HUES6 (cell line): ENCODE results near the gene GRPEL1.
"Not testable (repeated sequence)": the region's sequence is repeated elsewhere in the genome, so short reads cannot be mapped to it uniquely, and the experiment has no call there.

ENCODE experiments used
- H3K27ac ChIP-seq: 2 replicates; pipeline ENCODE4 v1.7.0; 2013; ENCODE audit warnings: low read depth, mild to moderate bottlenecking, low read length, inconsistent platforms
- H3K27me3 ChIP-seq: 2 replicates; pipeline ENCODE4 v1.6.1; 2013; ENCODE audit warnings: low read length; ENCODE audit not compliant: control insufficient read depth, insufficient read depth
- H3K36me3 ChIP-seq: 2 replicates; pipeline ENCODE4 v1.6.1; 2013; ENCODE audit warnings: low read length; ENCODE audit not compliant: control insufficient read depth, insufficient read depth
- H3K4me1 ChIP-seq: 2 replicates; pipeline ENCODE4 v1.6.1; 2013; ENCODE audit warnings: low read length; ENCODE audit not compliant: control insufficient read depth, insufficient read depth
- H3K4me3 ChIP-seq: 2 replicates; pipeline ENCODE4 v1.5.1; 2013; ENCODE audit warnings: low read depth, low read length
- H3K9ac ChIP-seq: one replicate; pipeline ENCODE4 v1.6.1; 2013; ENCODE audit warnings: mild to moderate bottlenecking, low read length
- H3K9me3 ChIP-seq: 2 replicates; pipeline ENCODE4 v1.6.1; 2013; ENCODE audit warnings: low read depth, low read length; ENCODE audit not compliant: control insufficient read depth, insufficient read depth

GRPEL1 gene

GRCh38 chr4:7089213-7089986 is 21.5 kb upstream of the GRPEL1 start:
- Histone ChIP-seq H3K27ac (no peak overlapping the region), H3K4me1 (no peaks in the 10 kb centered on the region), H3K9me3 (peaks cover 17% of the 10 kb centered on the region), H3K36me3 (no peaks in the 10 kb centered on the region), H3K9ac (no peak overlapping the region), H3K4me3 (no peak overlapping the region), H3K27me3 (peaks cover 54% of the 10 kb centered on the region)

- Histone ChIP-seq H3K9me3 (peaks cover 17% of the 10 kb centered on the region), H3K9ac (no peak overlapping the region), H3K36me3 (no peaks in the 10 kb centered on the region), H3K4me1 (peaks cover 5% of the 10 kb centered on the region; the same call in 1 of the 2 replicates), H3K27ac (no peak overlapping the region), H3K27me3 (peaks cover 38% of the 10 kb centered on the region), H3K4me3 (no peak overlapping the region)
Observed at GRCh38 chr4:7087036-7087435, 19.2 kb upstream of the GRPEL1 start.

- Histone ChIP-seq H3K4me1 (peaks cover 5% of the 10 kb centered on the region; the same call in 1 of the 2 replicates), H3K27me3 (peaks cover 32% of the 10 kb centered on the region), H3K36me3 (no peaks in the 10 kb centered on the region), H3K4me3 (no peak overlapping the region), H3K9me3 (peaks cover 17% of the 10 kb centered on the region), H3K27ac (no peak overlapping the region), H3K9ac (no peak overlapping the region)
Observed at GRCh38 chr4:7086384-7086783, 18.5 kb upstream of the GRPEL1 start.

- not testable (repeated sequence) for H3K36me3 ChIP-seq, H3K4me1 ChIP-seq, H3K9ac ChIP-seq, H3K27ac ChIP-seq, H3K4me3 ChIP-seq
- Histone ChIP-seq H3K27me3 (peaks cover 17% of the 10 kb centered on the region), H3K9me3 (peaks cover 17% of the 10 kb centered on the region)
Observed at GRCh38 chr4:7084564-7084961, 16.7 kb upstream of the GRPEL1 start.

GRCh38 chr4:7083597-7084563 is 16.0 kb upstream of the GRPEL1 start:
- Histone ChIP-seq H3K4me1 (peaks cover 5% of the 10 kb centered on the region; the same call in 1 of the 2 replicates), H3K9ac (no peak overlapping the region), H3K27ac (no peak overlapping the region), H3K36me3 (no peaks in the 10 kb centered on the region), H3K27me3 (peaks cover 10% of the 10 kb centered on the region), H3K4me3 (no peak overlapping the region), H3K9me3 (peaks cover 17% of the 10 kb centered on the region)

- H3K9me3 ChIP-seq, H3K27ac ChIP-seq, H3K36me3 ChIP-seq, H3K4me1 ChIP-seq, H3K4me3 ChIP-seq, H3K27me3 ChIP-seq, H3K9ac ChIP-seq: not testable (repeated sequence)
Observed at GRCh38 chr4:7079909-7080308, 12.0 kb upstream of the GRPEL1 start.

GRCh38 chr4:7079483-7079882 is 11.6 kb upstream of the GRPEL1 start:
- not testable (repeated sequence) for H3K27me3 ChIP-seq, H3K9me3 ChIP-seq, H3K9ac ChIP-seq, H3K27ac ChIP-seq, H3K4me1 ChIP-seq, H3K4me3 ChIP-seq, H3K36me3 ChIP-seq

GRCh38 chr4:7078025-7078424 is 10.2 kb upstream of the GRPEL1 start:
- Histone ChIP-seq H3K9me3 (no peaks in the 10 kb centered on the region), H3K9ac (no peak overlapping the region), H3K27ac (no peak overlapping the region), H3K36me3 (no peaks in the 10 kb centered on the region), H3K4me3 (no peak overlapping the region), H3K27me3 (no peaks in the 10 kb centered on the region), H3K4me1 (no peaks in the 10 kb centered on the region)

GRCh38 chr4:7077371-7077770 is 9.5 kb upstream of the GRPEL1 start:
- no peak overlapping the region for H3K27ac ChIP-seq
- H3K9me3 ChIP-seq = no peaks in the 10 kb centered on the region
- no peaks in the 10 kb centered on the region for H3K4me1 ChIP-seq
- no peak overlapping the region for H3K4me3 ChIP-seq
- H3K36me3 ChIP-seq = no peaks in the 10 kb centered on the region
- H3K9ac ChIP-seq = no peak overlapping the region
- no peaks in the 10 kb centered on the region for H3K27me3 ChIP-seq

- H3K9me3 ChIP-seq = no peaks in the 10 kb centered on the region
- H3K9ac ChIP-seq = no peak overlapping the region
- H3K27me3 ChIP-seq = peaks cover 3% of the 10 kb centered on the region; the same call in 1 of the 2 replicates
- H3K27ac ChIP-seq = no peak overlapping the region
- H3K4me3 ChIP-seq = no peak overlapping the region
- H3K36me3 ChIP-seq = no peaks in the 10 kb centered on the region
- H3K4me1 ChIP-seq = no peaks in the 10 kb centered on the region
Observed at GRCh38 chr4:7076696-7077082, 8.8 kb upstream of the GRPEL1 start.
